Liver (tissue), 9 donors: ENCODE data around the gene GRPEL2. TPM values are rescaled to one million over a fixed set of nuclear protein-coding genes. Genes with fewer than 3 reads are reported as not detected.

Source experiments
- DNase-seq: peaks from one replicate; pipeline ENCODE4 v3.0.0-alpha.2; 2017; ENCODE audit warnings: low spot score
- H3K27ac ChIP-seq, 2 donors: one replicate each; pipeline ENCODE4 v1.7.0; 2013; ENCODE audit warnings: inconsistent platforms in 2 of 2, low read length in 2 of 2, control low read depth in 1 of 2, low read depth in 1 of 2, mild to moderate bottlenecking in 1 of 2
- H3K27me3 ChIP-seq, 4 donors: one replicate each; pipeline versions ENCODE4 v1.6.1 to v1.7.0; 2013; ENCODE audit warnings: low read length in 3 of 4, inconsistent platforms in 1 of 4, mild to moderate bottlenecking in 1 of 4, moderate library complexity in 1 of 4; ENCODE audit not compliant: control insufficient read depth in 4 of 4, insufficient read depth in 4 of 4
- H3K36me3 ChIP-seq, 4 donors: one replicate each; pipeline versions ENCODE4 v1.6.1 to v1.7.0; 2013; ENCODE audit warnings: low read length in 3 of 4, mild to moderate bottlenecking in 3 of 4, low read depth in 1 of 4, moderate library complexity in 1 of 4; ENCODE audit not compliant: control insufficient read depth in 4 of 4, insufficient read depth in 3 of 4
- H3K4me1 ChIP-seq, 4 donors: one replicate each; pipeline versions ENCODE4 v1.6.1 to v1.7.0; 2013; ENCODE audit warnings: low read length in 3 of 4, mild to moderate bottlenecking in 3 of 4, moderate library complexity in 1 of 4; ENCODE audit not compliant: control insufficient read depth in 4 of 4, insufficient read depth in 4 of 4
- H3K4me3 ChIP-seq, 3 donors: one replicate each; pipeline versions ENCODE4 v1.6.1 to v1.7.0; 2013; ENCODE audit warnings: low read length in 3 of 3, control low read depth in 1 of 3, low read depth in 1 of 3, mild to moderate bottlenecking in 1 of 3
- H3K9ac ChIP-seq, 2 donors: one replicate each; pipeline ENCODE4 v1.7.0; 2013; ENCODE audit warnings: low read length in 2 of 2, mild to moderate bottlenecking in 2 of 2, moderate library complexity in 2 of 2, control low read depth in 1 of 2, low read depth in 1 of 2
- H3K9me3 ChIP-seq, 4 donors: one replicate each; pipeline versions ENCODE4 v1.6.1 to v1.7.0; 2013; ENCODE audit warnings: low read length in 3 of 4; ENCODE audit not compliant: control insufficient read depth in 4 of 4
- FOXA2 ChIP-seq: IDR thresholded peaks from 2 replicates; pipeline ENCODE4 v1.6.1; 2016; ENCODE audit warnings: antibody characterized with exemption
- GABPA ChIP-seq, 2 donors: IDR thresholded peaks in 1 of 2; conservative IDR thresholded peaks in 1 of 2; 2 replicates each; pipeline ENCODE4 v1.6.1; 2016; ENCODE audit warnings: antibody characterized with exemption in 2 of 2, mild to moderate bottlenecking in 1 of 2, moderate library complexity in 1 of 2
- HNF4A ChIP-seq, 2 donors: conservative IDR thresholded peaks; 2 replicates each; pipeline ENCODE4 v1.6.1; 2016; ENCODE audit warnings: antibody characterized with exemption in 2 of 2, mild to moderate bottlenecking in 2 of 2
- HNF4G ChIP-seq: IDR thresholded peaks from 2 replicates; pipeline ENCODE4 v1.6.1; 2016; ENCODE audit warnings: antibody characterized with exemption
- NR2F2 ChIP-seq: IDR thresholded peaks from 2 replicates; pipeline ENCODE4 v1.6.1; 2016; ENCODE audit warnings: antibody characterized with exemption
- RAD21 ChIP-seq, 2 donors: IDR thresholded peaks; 2 replicates each; pipeline ENCODE4 v1.6.1; 2016; ENCODE audit warnings: antibody characterized with exemption in 2 of 2, mild to moderate bottlenecking in 2 of 2
- RXRA ChIP-seq, 2 donors: IDR thresholded peaks; 2 replicates each; pipeline ENCODE4 v1.6.1; 2017 to 2018; ENCODE audit warnings: antibody characterized with exemption in 2 of 2, mild to moderate bottlenecking in 1 of 2
- SP1 ChIP-seq: IDR thresholded peaks from 2 replicates; pipeline ENCODE4 v1.6.1; 2018; ENCODE audit warnings: antibody characterized with exemption, mild to moderate bottlenecking
- TAF1 ChIP-seq: conservative IDR thresholded peaks from 2 replicates; pipeline ENCODE4 v1.6.1; 2016; ENCODE audit warnings: antibody characterized with exemption, mild to moderate bottlenecking
- YY1 ChIP-seq: IDR thresholded peaks from 2 replicates; pipeline ENCODE4 v1.6.1; 2016; ENCODE audit warnings: antibody characterized with exemption, mild to moderate bottlenecking
- WGBS: extraction: QIAGEN DNeasy Blood & Tissue Kit; methylation state at CpG from one replicate; pipeline ENCODE4 v1.1.7; 2013; 5-methylcytosine and 5-hydroxymethylcytosine counted together
- polyA plus RNA-seq, 2 donors: library from polyadenylated mRNA; stranded (reverse) in 1 of 2; unstranded in 1 of 2; fragments of 200-250 nt in 1 of 2; fragments of >200 nt in 1 of 2; fragmentation: Nextera tagmentation in 1 of 2; extraction: Ambion mirVana in 1 of 2; gene quantifications; one replicate each; pipeline versions ENCODE4 v1.2.1 to v1.2.3, GENCODE V29; 2013 to 2015
- total RNA-seq, 2 donors: library from RNA; depleted of rRNA; stranded (reverse); fragments of >200 nt; gene quantifications; one replicate each; pipeline ENCODE4 v1.2.3, GENCODE V29; 2014
- TF ChIP-seq, protein P1 (sequence below): IDR thresholded peaks from 2 replicates; pipeline ENCODE4 v1.6.1; 2016; ENCODE audit warnings: antibody characterized with exemption, mild to moderate bottlenecking
- TF ChIP-seq, protein P2 (sequence below): fragments of 150-350 bp; IDR thresholded peaks from 2 replicates; pipeline ENCODE4 v1.5.1; 2017; ENCODE audit warnings: improper control_type of control experiment, low read depth, low read length; ENCODE audit not compliant: missing input control
- donor health status: healthy.
- donor health status: healthy.
- donor health status: healthy.
- donor health status: healthy.
- donor health status: healthy.

The GRPEL2 gene
- total and polyA plus RNA-seq, 4 donors: 2.5 to 9.5 (median 4.8) TPM

DNA sequence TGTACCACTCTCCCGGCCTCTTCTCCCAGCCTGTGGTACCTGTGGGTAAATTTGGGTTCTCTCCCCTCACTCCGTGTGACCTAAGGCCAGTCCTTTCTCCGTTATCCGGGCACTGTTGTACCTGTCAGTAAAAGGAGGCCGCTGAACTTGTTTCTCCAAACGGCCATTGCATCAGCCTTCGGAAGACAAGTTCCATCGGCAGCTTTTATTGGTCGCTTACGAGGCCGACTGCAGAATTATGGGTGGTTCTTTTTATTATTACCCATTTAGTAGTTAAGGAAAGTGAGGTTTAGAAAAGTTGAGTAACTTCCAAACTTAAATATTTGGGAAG is 558 bp downstream of the GRPEL2 start (continued):
- TF ChIP-seq, protein P1, sequence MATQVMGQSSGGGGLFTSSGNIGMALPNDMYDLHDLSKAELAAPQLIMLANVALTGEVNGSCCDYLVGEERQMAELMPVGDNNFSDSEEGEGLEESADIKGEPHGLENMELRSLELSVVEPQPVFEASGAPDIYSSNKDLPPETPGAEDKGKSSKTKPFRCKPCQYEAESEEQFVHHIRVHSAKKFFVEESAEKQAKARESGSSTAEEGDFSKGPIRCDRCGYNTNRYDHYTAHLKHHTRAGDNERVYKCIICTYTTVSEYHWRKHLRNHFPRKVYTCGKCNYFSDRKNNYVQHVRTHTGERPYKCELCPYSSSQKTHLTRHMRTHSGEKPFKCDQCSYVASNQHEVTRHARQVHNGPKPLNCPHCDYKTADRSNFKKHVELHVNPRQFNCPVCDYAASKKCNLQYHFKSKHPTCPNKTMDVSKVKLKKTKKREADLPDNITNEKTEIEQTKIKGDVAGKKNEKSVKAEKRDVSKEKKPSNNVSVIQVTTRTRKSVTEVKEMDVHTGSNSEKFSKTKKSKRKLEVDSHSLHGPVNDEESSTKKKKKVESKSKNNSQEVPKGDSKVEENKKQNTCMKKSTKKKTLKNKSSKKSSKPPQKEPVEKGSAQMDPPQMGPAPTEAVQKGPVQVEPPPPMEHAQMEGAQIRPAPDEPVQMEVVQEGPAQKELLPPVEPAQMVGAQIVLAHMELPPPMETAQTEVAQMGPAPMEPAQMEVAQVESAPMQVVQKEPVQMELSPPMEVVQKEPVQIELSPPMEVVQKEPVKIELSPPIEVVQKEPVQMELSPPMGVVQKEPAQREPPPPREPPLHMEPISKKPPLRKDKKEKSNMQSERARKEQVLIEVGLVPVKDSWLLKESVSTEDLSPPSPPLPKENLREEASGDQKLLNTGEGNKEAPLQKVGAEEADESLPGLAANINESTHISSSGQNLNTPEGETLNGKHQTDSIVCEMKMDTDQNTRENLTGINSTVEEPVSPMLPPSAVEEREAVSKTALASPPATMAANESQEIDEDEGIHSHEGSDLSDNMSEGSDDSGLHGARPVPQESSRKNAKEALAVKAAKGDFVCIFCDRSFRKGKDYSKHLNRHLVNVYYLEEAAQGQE: no peak
- TF ChIP-seq TAF1: no peak
- TF ChIP-seq SP1: no peak

DNA sequence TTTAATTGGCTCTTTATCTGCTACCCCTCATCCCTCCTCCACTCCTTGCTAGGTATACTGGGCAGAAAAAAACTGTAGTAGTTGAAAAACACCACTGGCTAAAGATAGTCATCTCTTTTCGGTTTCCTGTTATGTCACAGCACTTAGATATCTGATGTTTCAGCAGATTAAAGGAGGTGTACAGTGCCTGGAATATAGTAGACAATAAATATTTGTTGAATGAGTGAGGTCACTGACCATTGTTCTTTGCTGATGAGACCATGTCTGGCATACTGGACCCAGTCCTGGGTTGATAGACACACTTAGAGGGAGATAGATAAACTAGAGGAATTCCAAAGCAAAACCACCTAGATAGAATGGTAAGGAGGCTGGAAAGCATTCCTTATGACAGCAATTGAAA is 3.2 kb downstream of the GRPEL2 start:
- Histone ChIP-seq H3K9me3 (no peaks in the 10 kb centered on the region), H3K9ac (no peak overlapping the region), H3K27me3 (no peaks in the 10 kb centered on the region), H3K27ac (no peak overlapping the region), H3K4me1 (peaks cover 2 to 19% (median 13%) of the 10 kb centered on the region in 4 donors), H3K4me3 (no peak overlapping the region), H3K36me3 (peaks cover 6 to 46% (median 40%) of the 10 kb centered on the region in 4 donors)
- TF ChIP-seq SP1 (no peak), YY1 (no peak), NR2F2 (no peak), TAF1 (no peak), HNF4G (no peak), GABPA (IDR thresholded peaks at IDR 0.05 in 1 of 2, conservative IDR thresholded peaks at IDR 0.05 in 1 of 2) (no peak)
- WGBS: 85% methylated on average over 1 of the region's 1 CpG
- DNase-seq: no peak

DNA sequence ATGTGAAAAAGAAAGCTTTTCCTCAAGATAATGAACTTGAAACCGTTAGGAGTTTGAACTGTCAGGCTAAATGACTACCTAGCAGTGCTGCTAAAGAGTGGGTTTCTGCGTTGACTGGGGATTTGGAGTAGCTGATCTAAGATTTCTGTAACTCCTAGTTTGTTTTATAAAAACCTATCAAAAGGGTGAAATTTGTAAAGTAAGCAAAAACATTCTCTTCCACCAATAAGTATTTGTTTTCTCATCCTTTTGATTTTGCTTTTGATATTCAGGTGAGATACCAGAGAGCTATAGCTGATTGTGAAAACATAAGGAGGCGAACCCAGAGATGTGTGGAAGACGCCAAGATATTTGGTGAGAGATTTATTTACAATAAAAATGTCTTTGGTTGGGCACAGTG is 4.1 kb downstream of the GRPEL2 start:
- no peak for TF ChIP-seq FOXA2
- no peak for TF ChIP-seq HNF4G
- TF ChIP-seq HNF4A (conservative IDR thresholded peaks at IDR 0.05): no peak
- TF ChIP-seq RAD21 (IDR thresholded peaks at IDR 0.05): no peak
- TF ChIP-seq, protein P2, sequence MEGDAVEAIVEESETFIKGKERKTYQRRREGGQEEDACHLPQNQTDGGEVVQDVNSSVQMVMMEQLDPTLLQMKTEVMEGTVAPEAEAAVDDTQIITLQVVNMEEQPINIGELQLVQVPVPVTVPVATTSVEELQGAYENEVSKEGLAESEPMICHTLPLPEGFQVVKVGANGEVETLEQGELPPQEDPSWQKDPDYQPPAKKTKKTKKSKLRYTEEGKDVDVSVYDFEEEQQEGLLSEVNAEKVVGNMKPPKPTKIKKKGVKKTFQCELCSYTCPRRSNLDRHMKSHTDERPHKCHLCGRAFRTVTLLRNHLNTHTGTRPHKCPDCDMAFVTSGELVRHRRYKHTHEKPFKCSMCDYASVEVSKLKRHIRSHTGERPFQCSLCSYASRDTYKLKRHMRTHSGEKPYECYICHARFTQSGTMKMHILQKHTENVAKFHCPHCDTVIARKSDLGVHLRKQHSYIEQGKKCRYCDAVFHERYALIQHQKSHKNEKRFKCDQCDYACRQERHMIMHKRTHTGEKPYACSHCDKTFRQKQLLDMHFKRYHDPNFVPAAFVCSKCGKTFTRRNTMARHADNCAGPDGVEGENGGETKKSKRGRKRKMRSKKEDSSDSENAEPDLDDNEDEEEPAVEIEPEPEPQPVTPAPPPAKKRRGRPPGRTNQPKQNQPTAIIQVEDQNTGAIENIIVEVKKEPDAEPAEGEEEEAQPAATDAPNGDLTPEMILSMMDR: no peak
- TF ChIP-seq RXRA (IDR thresholded peaks at IDR 0.05): no peak
- peaks cover 2 to 19% (median 13%) of the 10 kb centered on the region in 4 donors for H3K4me1 ChIP-seq
- DNase-seq: no peak
- H3K36me3 ChIP-seq: peaks cover 6 to 49% (median 43%) of the 10 kb centered on the region in 4 donors
- H3K27ac ChIP-seq: no peak overlapping the region
- H3K27me3 ChIP-seq: no peaks in the 10 kb centered on the region
- WGBS: 91% methylated on average over 4 of the region's 4 CpGs
- no peak overlapping the region for H3K4me3 ChIP-seq
- H3K9me3 ChIP-seq: no peaks in the 10 kb centered on the region
- H3K9ac ChIP-seq: no peak overlapping the region

DNA sequence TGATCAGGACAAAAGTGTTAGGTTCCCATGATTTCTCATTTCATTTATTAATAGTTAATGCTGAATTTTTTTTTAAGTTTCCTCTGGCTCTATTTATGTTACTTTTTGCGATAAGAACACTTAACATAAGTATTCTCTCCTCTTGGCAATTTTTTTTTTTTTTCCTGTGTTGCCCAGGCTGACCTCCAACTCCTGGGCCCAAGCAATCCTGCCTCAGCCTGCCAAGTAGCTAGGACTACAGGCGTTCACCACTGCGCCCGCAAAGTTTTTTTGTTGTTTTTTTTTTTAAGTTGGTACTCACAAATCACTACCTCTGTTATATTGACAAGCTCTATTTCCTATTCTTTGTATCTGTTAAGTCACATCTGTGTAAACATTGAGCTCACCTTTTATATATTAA is 6.9 kb downstream of the GRPEL2 start:
- no peak overlapping the region for H3K4me3 ChIP-seq
- H3K9me3 ChIP-seq: no peaks in the 10 kb centered on the region
- no peak for DNase-seq
- peaks cover 0 to under 1% (median 0%) of the 10 kb centered on the region in 4 donors for H3K4me1 ChIP-seq
- H3K27me3 ChIP-seq: no peaks in the 10 kb centered on the region
- no peak overlapping the region for H3K27ac ChIP-seq
- WGBS: 90% methylated on average over 4 of the region's 4 CpGs
- no peak overlapping the region for H3K9ac ChIP-seq
- H3K36me3 ChIP-seq: peaks cover 6 to 51% (median 43%) of the 10 kb centered on the region in 4 donors
- TF ChIP-seq, protein P2: no peak
- TF ChIP-seq FOXA2: no peak
